ENCODE results near the gene ERAP2.

GRCh38 chr5:96837303-96837702, 39.0 kb upstream of the ERAP2 start:
- TF ChIP-seq SPI1 (IDR thresholded peaks at IDR 0.05; ENCODE audit: borderline replicate concordance, insufficient read depth, low read depth, low read length) (no peak), ZBED1 (IDR thresholded peaks at IDR 0.05; ENCODE audit: borderline replicate concordance) (no peak), ELK1 (IDR thresholded peaks at IDR 0.05; ENCODE audit: low read depth, low read length) (no peak), FOS (IDR thresholded peaks at IDR 0.05; ENCODE audit: borderline replicate concordance, extremely low read depth, insufficient read length) (no peak)

Data from GM12878 (cell line).